Measurements from ENCODE around the gene PRPF40B.

Gene PRPF40B

DNA sequence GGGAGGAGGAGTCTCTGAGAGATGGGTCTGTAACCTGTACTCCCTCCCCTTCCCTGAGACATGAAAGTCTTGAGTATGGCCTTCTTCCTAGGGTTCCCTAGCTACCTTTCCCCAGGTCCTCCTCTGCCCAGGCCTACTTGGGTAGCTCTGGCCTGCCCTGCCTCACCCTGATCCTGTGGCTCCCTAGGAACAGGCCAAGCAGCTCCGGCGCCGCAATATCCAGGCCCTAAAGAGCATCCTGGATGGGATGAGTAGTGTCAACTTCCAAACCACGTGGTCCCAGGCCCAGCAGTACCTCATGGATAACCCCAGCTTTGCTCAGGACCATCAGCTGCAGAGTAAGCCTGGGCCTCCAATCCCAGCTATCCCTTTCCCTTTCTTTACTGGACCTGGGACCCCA, 12.3 kb downstream of the PRPF40B start:
- DNase-seq (ENCODE audit: low spot score), result no peak

DNA sequence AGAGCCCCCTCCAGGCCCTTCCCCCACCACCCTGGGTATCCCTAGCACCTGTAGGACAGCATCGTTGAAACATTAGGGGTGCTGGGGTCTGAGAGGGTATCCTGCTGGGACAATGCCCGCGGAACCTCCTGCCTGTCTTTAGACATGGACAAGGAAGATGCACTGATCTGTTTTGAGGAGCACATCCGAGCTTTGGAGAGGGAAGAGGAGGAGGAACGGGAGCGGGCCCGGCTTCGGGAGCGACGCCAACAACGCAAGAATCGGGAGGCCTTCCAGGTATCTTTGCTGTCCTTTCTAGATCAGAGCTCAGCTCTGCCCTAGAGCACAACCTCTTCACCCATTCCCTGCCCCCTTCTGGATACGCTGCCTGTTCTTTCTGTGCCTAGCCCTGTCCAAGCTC, 13.2 kb downstream of the PRPF40B start:
- DNase-seq (ENCODE audit: low spot score), result no peak

DNA sequence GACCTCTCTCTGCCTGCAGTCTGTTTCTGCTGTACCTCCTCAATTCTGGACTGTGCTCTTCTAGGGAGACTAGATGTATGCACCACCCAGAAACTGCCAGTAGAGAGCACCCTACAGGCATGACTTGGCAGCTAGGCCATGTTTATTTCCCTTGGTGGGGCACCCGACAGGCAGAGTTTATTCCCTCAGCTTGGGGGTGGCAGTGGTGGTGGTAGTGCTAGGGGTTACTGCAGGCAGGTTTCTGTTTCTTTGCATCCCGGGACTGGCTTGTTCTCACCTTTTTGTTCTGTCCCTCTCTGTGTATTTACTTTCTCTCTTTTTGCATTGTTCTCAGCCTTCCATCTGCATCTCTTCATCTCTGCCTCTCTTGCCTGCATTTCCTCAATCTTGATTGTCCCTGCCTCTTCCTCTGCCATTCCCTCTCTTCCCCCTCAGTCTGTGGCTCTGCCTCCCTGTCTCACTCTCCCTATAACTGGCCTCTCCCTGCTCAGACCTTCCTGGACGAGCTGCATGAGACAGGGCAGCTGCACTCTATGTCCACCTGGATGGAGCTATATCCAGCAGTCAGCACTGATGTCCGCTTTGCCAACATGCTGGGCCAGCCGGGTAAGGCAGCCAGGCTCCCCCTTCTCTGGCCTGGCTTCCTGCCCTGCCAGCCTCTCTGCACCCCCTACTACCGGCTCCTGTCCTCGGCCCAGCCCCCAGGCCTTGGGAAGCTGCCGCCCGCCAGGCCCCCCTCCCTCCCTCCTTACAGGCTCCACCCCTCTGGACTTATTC, 13.8 kb downstream of the PRPF40B start:
- peak; percentile 82 for DNase-seq (ENCODE audit: low spot score)

DNA sequence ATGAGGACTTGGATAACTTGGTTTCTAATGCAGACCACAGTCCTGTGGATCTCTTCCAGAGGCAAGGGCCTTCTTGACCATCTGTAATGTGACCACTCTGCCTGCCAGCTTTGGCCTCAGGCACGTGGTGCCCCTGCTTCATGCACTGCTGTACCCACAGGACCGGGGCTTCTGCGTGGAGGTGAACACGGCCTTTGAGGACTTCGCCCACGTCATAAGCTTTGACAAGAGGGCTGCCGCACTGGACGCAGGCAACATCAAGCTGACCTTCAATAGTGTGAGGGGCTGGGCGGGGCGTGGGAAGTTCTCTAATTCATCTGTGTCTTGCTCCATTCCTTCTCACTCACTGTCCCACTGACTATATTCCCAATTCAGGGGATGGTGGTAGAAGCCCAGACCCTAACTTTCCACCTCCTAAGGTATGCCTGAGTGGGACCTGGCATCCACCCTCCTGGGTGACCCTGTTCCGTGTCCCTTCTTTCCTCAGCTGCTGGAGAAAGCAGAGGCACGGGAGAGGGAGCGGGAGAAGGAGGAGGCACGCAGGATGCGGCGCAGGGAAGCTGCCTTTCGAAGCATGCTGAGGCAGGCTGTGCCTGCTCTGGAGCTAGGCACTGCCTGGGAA, 18.5 kb downstream of the PRPF40B start:
- no peak for DNase-seq (ENCODE audit: low spot score)

DNA sequence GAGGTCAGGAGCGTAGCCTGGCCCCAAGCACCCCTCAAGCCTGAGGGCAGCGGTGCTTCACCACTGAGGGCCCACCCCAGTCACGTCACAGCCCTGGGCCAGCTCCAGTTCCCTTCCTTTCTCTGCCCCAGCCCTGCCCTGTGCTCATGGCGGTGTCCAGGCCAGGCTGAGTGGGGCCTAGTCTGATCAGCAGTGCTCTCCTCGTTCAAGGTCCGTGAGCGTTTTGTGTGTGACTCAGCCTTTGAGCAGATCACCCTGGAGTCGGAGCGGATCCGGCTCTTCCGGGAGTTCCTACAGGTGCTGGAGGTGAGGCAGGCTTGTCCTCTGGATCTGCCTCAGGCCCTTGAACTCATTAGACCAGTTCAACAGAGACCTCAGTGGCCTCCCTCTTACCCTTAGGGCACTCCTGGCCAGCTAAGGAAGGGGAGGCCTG, 19.0 kb downstream of the PRPF40B start:
- DNase-seq (ENCODE audit: low spot score), result no peak

DNA sequence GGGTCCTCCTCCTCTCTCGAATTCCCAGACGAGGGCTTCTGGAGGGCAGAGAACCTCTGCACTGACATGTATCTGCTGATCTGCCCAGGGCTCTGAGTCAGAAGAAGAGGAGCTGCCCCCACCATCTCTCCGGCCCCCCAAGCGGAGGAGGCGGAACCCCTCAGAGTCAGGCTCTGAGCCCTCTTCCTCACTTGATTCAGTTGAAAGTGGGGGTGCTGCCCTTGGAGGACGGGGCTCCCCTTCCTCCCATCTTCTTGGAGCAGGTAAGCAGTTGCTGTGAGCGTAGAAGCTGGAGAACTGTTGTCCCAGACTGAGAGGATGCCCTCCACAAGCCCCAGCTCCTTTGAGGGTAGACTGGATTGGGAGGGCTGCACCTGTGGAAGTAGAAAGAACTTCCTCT, 19.8 kb downstream of the PRPF40B start:
- no peak for DNase-seq (ENCODE audit: low spot score)

DNA sequence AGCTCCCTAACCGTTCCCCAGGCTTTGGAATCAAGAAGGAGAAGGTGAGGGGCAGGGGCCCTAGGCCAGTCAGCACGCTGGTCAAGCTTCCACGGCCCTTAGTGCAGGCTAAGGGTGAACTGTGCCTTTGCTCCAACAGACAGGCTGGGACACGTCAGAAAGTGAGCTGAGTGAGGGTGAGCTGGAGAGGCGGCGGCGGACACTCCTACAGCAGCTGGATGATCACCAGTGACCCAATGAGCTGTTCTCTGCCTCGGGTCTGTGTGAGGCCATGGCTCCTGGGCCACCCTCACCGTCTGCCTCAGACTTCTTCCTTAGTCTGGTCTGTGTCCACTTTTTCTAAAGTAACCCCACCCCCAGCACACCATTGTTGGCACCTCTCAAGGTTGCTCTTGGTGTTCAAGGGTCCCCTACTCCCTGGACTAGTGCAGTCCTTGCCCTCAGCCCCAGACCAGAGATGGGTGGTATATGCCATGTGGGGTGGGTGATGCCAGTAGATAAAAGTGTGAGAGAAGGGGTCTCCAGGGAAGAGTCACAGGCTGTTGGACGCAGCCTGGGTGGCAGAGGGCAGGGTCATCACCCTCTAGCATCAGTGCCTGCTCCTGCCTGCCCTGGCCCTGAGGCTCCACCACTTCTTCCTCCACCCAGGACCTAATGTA, 20.7 kb downstream of the PRPF40B start:
- no peak for DNase-seq (ENCODE audit: low spot score)

DNA sequence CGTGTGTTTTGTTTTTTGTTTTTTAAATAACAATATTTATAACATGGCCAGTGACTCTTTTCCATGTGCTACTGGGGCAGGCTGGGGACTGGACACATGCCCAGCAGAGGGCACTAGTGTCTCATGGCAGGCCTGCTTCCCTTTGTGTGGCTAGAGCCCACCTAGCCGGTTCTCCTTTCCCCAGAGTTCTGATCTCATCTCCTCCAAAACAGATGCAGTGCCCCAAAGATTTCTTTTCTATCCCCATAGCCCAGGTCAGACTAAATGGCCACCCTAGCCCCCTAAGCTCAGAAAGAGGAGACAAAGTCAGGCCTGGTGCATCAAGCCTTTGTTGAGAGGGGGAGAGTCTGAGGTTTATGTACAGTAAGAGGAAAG, 21.2 kb downstream of the PRPF40B start:
- peak; percentile 90 for DNase-seq (ENCODE audit: low spot score)

DNA sequence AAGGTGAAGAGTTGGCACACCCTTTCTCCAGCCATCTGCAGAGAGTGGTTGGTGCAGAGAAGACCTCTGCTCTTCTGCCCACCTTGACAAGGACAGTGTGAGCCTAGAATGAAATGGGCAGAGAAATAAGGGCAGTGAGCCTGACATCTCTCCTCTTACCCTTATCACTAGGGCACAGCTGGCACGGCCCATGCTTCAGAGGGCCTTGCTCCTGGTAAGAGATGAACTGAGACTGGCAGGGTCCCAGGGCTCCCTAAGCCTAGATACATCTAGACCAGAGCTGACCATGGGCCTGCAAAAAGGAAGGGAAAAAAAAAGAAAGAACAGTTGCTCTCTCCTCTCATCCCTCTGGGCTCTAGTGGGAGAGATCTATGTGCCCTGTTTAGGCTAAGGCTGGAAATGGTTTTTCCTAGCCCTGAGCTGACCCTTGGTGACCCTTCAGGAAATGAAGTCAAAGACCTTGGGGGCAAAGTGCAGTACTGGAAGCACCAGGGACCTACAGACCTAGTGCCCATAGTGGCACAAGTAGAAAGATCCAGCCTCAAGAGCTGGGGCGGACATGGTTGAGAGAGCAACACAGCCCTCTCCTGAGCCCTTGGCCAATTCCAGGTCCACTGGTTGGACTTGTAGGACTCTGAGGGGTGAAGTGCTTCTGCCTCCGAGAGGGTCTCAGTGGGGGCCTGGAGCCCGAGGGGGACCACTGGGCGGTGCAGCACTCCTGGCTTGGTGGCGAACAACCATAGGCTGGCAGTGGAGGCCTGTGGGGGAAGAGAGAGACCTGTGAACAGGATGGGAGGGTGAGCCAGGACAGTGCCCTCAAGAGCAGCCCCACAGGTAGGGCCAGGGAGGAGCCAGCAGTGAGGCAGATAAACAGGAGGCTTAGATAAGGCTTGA, 22.0 kb downstream of the PRPF40B start:
- no peak for DNase-seq (ENCODE audit: low spot score)

DNA sequence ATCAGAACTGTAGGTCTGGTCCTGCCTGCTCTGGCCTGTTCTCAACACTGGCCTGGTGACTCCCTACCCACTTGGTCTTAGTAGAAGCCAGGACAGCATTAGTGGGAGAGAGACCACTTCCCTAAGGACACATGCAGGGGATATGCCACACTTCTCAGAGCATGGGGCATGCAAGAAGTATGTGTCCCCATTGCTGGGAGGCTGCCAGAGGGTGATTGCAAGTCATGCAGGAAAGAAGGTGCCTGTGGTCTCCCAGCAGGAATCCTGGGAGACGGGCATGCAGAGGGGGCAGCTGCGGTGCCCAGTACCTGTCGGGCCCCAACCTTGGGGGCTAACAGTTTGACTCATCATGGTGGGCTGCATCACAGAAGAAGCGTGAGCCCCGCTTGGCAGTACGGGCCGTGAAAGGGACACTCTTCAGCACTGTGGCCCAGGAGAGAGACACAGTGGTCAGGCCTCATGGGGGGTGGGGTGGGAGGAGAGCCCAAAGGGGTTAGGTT, 23.0 kb downstream of the PRPF40B start:
- no peak for DNase-seq (ENCODE audit: low spot score)

DNA sequence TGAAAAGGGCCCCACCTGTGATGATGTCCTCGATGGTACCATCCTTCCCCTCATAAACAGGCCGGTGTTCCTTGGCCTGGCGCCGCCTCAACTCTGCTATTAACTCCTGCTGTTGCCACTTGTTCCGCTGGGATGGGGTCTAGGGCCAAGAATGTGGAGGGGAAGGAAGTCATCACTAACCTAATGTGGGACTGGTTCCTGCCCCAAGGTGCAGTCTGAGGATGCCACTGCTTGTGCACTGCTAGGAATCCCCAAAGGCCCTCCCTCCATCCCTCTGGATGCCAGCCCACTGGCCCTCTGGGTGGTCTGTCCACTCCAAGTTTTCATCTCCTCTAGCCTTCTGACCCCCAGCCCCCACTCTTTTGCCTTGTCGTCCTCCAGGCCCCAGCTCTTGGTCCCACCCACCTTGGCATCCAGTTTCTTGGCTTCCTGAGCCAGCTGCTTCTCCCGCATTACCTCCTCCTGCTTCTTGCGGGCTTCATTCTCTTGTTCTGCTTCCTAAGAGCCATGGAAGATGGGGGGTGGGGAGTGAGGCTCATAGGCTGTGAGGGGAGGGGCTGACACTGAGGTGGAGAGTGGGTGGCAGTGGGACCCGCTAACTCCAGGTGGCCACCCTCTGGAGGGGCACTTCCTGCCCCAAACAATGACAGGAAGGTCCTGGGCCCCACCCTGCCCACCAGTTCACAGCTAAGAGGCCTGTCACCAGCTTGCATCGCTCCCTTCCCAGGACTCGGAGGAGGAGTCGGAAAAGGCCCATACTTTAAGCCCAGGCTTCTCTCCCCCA, 23.7 kb downstream of the PRPF40B start:
- DNase-seq (ENCODE audit: low spot score), result no peak

DNA sequence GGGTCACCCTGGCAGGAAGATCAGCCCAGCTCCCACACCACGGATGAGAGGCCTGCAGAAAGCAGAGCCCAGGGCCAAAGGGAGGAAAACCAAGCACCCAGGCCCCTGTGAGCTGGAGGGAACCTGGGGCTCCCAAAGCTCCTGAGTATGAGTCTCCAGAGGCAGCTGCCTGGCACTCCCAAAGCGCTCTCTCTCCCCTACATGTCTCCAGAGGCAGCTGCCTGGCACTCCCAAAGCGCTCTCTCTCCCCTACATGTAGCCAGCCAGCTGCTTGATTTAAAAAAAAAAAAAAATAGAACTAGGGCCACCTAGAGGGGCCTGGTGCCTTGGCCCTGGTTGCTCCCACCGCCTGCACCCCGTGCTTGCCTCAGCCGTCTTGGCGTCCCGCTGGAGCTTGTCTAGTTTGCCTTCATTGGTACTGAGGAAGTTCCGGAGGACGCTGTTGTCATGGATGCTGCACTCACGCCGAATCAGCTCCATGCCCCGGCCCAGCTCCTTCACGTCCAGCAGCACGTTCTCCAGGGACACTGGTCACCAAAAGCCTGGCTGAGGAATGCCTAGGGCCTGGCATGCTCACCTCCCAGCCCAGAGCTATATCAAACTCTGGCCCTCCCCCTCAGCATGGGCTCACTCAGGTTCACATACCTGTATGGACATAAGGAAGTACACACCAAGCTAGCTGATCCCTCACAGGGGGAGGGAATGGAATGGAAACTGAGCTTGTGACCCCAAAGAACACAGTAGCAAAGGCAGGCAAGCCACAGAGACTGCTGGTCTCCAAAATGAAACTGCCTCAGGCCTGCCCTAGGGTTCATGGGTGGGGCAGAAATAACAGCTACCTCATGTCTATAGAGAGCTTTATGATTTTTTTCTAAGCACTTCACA, 24.7 kb downstream of the PRPF40B start:
- no peak for DNase-seq (ENCODE audit: low spot score)

DNA sequence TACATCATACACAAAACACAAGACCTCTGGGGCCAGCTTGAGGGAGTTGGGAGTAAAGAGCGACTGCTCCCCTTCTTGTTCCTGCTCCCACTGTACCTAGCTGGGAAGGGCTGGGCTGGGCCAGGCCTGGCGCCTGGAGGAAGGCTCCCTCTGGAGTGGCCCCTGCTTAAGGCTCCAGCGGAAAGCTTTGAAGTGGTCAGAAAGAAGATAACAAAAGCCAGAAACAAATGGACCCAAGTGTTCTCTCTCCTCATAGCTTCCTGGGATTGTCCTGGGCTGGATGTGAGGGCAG, 25.3 kb downstream of the PRPF40B start:
- DNase-seq (ENCODE audit: low spot score), result no peak

DNA sequence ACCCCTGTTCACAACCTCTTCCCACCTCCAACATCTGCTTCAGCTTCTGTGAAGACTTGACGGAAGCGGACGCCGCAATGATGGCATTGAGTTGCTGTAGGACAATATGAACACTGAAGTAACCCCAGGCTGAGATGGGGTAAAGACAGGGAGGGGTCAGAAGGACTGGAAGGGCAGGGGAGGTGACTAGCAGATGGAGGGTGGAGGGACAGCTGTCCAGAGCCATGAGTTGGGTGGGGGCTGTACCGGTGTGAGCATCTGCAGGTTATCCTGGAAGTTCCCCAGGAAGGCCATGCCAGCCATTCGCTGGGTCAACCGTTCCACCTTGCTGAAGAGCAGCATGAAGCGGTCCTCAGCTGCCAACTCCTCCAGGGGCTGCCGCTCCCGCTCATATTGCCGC, 26.1 kb downstream of the PRPF40B start:
- no peak for DNase-seq (ENCODE audit: low spot score)

DNA sequence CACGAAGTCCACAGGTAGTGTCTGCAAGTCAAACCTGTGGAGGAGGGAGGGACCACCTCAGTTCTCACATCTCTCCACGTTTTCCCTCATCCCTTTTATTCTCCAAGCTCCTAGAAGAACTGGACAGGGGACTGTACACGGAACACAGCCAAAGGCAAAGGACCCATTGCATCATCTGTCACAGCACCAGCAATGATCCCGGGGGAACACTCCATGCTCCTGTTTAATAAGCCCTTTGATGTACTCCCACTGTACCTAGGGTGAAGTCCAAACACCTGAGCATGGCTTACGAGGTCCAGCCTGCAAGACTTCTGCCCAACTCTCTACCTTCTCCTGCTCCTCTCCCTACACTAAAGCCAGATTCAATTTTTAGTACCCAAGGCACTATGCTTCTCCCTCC, 26.5 kb downstream of the PRPF40B start:
- no peak for DNase-seq (ENCODE audit: low spot score)

DNA sequence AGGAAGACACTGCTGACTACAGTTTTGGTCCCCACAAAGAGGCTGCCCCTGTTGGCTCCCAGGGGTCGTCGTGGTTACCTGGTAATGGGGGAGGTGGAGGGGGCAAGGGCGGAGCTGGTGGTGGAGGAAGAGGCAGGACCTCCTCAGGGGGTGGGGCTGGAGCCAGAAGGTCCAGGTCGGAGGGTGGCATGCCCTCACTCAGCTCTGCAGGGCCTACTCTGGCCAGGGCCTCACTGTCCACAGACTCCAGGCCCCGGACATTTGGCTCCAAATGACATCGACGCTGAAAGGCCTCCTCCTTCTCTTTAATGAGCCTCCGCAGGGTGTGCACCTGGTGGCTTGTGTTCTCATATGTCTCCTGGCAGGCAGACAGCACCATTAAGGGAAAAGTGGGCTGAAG, 28.5 kb downstream of the PRPF40B start:
- DNase-seq (ENCODE audit: low spot score), result no peak

DNA sequence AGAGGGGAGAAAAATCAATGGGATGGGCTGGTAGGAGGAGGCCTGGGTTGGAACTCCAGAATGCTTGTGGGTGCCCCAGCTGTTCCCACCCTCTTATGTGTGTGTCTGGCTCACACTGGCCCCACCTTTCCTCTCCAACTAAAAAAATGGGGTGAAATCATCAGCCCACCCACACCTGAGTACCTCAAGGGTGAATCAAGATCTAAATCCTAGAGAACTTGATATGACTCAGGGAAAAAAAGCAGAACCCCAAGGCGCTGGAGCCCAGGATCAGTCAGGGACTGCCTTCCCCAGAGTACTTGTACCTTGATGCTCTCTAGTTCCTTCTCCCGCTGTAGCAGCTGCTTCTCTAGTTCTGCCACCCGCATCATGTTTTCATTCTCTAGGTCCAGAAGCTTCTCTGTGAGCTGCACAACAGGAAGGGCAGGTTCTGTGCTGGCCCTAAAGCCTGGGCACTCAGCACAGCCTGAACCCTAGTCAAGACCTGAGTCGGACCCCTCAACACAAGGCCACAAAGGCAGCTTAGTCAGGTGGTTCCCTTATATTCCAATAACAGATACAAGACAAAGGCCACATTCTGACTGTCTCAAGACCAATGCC, 29.7 kb downstream of the PRPF40B start:
- DNase-seq (ENCODE audit: low spot score), result no peak

DNA sequence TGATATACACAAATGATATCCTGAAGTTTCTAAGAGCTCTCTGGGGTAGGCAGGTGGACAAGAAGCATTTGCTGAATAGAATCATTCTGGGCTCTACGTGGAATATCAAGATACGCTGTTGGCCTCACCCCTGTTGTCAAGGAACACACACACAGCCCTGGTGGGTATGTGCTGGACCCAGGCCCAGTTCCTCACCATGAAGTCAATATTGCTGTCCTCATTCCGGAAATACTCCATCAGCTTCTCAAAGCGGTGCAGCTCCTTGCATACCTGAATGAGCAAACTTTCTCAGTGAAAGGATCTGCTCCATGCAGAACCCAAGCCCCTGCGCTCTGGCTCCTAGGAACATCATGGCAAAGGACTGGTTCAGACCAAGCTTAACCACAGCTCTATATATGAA, 31.4 kb downstream of the PRPF40B start:
- no peak for DNase-seq (ENCODE audit: low spot score)

DNA sequence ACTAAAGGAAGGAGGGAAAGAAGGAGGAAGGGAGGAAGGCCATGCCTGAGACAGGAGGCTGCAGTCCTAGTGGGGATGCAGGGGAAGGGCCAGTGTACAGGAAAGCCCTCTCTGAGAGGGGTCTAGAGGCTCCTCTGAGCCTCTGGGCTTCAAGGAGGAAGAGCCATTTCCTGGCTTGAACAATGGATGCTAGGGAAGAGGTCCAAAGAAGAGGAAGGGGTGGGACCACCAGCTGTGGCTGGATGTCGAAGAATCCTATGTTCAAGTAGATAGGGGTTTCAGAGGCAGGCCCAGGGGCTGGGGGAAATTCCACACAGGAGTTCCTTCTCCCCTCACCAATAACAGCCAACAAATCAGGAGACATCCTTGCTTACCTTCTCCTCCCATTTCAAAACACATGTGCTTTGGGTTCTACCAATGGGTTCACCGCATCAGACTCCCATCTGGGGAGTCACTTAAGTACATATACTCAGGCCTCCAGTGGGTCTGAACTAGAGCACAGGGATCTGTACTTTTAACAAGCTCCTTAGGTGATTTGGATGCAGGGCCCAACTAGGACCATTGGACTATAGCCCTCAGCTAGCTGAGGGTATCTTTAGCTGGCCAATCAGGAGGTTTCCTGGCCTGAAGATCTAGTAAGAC, 32.4 kb downstream of the PRPF40B start:
- DNase-seq (ENCODE audit: low spot score), result no peak

DNA sequence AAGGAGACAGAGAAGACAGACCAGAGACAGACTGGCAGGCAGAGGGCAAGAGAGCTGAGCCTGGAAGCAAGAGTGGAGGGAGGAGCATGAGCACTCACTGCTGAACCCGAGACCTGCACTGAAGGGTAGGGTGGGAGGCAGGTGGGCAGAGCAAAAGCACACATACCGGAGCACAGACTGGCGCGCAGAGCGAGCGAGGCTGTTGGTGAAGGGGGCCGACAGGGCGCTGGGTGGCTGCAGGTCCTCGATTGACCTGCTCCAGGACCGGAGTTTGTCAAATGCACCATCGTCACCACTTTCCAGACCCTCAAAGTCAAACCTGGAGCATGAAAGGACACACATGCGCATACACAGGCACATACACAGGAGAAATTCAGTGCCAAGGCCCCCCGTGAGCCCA, 34.9 kb downstream of the PRPF40B start:
- DNase-seq (ENCODE audit: low spot score), result no peak

Data from HuH-7 (cell line).